NCI-H82 treated with DMSO at 0.1 percent for 48 hours (cell line): ENCODE measurements around the gene TTC3.
A peak's percentile ranks its signal among the peaks of the same experiment; 100 is the strongest.

Experiments used
- DNase-seq: peaks from one replicate; lab custom pipeline; 2025; ENCODE audit not compliant: unreplicated experiment; lab: John Stamatoyannopoulos, UW

TTC3 gene

DNA sequence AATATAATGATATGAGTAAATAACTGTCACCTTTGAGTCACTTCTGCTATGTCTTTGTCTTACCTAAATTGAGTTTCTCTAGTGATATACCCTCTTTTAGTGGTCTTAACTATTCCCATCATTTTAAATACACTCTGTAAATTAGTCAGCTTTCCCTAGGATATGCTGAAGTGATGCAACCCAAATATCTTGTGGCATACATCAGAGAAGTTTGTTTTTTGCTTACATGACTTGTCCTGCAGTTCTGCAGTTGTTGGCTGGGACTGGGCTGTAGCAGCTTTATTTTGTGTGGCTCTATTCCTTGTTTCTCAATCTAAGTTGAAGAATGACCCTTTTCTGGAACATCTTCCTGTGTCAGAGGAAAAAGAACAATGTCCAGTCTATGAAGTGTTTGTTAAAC, 76.4 kb downstream of the TTC3 start:
- DNase-seq = no peak

DNA sequence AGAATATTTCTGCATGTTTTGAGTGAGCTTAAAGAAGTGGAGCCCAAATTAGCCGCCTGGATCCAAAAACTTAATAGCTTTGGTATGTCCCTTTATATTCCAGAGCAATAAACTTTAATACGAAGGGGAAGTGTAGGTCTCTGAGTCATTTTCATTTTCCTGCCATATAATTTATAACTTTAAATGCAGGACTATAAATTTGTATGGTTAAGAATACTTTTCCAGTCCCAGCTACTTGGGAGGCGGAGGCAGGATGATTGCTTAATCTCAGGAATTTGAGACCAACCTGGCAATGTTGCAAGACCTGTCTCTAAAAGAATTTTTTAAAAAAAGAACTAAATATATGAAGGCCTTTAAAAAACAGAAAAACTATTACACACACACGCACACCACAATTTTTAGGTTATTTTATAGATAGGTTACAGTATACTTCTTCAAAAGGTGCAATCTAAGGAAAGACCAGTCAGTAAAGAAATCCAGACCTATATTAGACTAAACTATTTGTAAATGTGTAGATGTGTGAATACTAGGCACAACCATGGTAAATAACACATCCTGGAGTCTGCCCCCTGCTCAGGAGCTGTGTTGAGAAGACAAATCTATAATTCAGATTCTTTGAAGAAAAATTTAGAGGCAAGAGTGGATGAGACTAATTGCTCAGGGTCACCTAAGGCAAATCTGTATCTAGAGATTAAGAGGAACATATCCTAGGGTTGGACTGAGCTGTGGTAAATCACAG, 80.3 kb downstream of the TTC3 start:
- DNase-seq = peak; percentile 79

DNA sequence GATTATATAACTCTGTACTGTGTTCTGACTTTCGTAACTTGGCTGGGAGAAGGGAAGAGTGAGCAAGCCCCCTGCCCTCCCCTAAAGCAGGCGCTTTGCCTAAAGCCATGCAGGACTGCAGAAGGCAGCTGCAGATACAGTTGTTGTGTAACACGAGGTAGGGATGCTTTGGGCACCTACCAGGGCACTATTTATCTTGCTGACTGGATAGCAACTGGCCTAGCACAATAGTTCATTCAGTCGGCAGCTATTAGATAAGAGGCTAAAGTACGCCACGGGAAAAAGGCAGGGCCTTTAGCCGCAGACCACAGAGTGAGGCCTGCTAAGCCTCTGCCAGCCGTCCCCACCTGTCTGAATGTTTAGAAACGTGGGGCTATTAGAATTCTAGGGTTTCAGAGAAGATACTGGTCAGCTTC, 80.9 kb downstream of the TTC3 start:
- DNase-seq = peak; percentile 79

DNA sequence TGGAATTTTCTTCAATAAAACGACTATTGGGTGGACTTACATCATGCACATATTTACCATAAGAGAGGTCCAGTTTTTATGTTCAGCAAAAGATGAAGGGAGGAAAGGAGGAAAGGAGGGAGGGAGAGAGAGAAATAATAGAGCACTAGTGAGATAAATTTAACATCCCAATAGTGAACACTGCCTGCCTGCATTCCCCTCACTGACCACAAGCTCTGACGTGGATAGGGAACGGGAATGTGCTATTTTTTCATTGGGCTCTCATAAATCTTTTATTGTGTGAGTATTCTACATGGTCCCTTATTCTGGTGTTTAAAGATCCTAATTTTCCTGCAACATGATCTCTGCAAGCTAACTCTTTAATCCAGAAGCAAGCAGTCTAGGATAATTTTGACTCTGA, 82.1 kb downstream of the TTC3 start:
- DNase-seq = no peak

DNA sequence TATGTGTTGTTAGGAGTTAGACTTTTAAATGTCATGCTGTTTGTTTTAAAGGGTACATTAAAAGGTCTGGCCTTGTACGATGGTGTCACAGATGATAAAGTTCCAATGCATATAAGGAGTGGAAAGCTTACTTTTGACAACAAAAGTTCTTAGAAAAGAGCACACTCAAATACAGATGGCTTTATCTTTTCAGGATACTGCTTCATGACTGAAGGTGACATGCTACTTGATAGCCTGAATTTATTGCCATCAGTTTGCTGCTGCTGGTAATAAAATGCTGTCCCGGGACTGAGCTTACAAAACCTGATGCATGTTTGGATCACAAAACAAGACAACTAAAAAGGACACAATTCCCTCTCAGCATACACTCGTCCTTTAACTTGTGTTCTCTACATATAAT, 84.9 kb downstream of the TTC3 start:
- no peak for DNase-seq

DNA sequence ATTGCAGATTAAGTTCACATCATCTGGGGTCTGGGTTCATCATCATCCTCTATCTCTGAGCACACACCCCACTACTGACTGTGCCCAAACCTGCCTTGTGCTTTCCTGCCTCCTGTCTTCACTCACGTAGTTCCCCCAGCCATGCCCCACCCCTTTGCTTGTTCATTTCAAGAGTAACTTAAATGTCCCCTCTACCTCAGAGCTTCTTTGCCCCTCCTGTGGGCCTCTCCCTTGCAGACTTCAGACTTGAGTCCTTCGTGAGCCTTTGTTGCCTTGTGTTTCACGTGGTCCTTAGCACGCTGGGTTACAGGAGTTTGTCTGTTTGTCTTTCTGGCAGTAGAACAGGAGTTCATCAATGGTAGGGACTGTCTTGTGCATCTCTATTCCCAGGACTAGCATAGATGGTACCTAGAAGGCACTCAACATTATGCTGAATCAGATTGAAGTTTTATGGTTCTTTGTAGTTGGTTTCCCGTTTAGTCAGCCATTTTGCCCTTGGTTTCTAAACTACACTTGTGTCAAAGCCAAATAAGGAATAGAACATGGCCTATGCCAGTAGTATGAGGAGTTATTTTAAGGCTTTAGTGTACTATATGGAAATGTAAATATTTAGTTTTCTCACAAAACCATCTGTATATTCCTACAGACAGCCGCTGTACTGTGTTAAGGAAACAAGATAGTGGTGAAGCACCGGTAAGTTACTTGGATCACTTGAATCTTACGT, 86.2 kb downstream of the TTC3 start:
- DNase-seq = no peak

DNA sequence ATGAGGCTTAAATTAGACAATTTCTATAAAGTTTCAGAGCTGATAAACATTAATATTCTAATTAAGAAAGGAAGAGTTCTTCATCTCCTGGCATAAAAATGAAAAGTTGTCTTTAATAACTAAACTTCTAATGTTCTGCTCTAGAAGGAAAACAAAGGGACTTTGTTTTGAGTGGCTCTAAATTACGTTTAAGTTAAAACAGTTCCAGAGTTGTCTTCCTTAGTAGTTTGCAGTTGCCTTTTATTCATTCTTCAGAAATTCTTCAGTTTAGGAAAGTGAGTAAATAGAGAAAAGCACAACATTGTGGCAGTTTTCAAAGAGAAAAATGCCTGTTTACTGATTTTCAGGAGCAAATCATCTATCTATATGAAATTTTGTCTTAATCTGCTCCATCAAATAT, 86.9 kb downstream of the TTC3 start:
- DNase-seq = no peak

DNA sequence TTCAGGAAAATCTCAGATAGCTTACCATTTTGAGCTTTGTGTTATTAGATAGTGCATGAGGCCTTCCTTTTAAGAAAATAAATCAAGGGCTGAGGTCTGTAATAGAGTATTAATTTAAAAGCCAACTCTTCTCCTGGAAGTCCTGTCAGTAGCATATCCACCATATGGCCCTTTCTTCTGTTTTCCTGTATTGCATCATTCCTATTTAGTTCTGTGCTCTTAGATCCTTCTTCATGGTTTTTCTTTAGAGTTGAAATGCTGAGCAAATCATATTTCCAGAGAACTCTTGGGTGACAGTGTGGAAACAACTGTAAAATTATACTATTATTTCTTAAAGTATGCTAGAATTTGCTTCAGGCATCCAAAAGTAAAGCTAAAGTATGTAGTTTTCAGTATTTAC, 91.7 kb downstream of the TTC3 start:
- peak; percentile 14 for DNase-seq

DNA sequence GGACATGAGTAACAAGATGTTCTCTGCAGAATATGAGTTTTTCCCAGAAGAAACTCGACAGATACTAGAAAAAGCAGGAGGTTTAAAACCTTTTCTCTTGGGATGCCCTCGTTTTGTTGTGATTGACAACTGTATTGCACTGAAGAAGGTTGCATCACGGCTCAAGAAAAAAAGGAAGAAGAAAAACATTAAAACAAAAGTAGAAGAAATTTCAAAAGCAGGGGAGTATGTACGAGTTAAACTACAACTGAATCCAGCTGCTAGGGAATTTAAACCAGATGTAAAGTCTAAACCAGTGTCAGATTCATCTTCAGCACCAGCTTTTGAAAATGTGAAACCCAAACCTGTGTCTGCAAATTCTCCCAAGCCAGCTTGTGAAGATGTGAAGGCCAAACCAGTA, 92.5 kb downstream of the TTC3 start:
- DNase-seq = no peak

DNA sequence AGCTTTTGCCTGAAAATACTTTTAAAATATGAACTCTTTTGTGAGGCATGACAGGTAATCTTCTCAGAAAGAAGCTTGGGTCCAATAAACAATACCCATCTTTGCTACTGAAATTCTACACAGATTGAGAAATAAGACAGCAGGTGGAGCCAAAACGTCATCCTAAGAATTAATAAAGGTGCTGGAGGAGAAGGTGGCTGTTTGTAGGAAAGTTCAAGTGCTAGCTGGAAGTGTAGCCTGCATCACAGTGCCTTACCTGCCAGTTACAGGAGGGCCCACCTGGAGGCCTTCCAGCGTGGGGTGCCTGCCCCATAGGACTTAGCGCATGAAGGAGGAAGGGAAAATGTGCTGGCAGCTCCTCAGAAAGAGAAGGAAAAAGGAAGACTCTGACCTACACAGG, 93.7 kb downstream of the TTC3 start:
- no peak for DNase-seq

DNA sequence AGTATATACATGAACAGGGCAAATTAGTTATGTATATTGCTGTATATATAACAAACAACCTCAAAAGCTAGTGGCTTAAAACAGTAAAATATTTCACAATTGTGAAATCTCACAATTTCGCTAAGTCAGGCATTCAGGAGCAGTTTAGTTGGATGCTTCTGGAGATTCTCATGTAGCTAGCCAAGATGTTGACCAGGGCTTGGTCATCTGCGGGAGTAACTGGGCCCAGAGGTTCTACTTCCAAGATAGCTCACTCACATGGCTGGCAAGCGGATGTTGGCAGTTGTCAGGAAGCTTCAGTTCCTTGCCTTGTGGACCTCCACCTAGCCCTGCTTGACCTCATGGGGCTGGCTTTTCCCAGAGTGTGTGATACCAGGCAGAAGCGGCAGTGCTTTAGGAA, 95.6 kb downstream of the TTC3 start:
- no peak for DNase-seq

DNA sequence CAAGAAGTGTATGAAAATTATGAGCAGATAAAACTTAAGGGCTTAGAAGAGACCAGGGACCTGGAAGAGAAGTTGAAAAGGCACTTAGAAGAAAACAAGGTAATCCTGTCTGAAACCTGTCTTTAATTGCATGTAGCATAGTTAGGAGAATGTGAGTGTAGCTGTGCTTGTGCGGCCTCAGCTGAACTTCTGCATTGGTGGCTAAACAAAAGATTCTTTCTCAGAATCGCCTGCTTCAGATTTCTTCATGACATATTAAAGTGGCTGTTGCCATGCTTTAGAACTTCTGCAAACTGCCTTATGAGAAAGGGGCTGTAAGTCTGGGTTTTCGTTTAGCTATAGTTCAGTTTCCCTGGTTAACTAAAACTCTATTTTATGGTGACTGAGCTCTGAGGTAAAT, 99.6 kb downstream of the TTC3 start:
- no peak for DNase-seq

DNA sequence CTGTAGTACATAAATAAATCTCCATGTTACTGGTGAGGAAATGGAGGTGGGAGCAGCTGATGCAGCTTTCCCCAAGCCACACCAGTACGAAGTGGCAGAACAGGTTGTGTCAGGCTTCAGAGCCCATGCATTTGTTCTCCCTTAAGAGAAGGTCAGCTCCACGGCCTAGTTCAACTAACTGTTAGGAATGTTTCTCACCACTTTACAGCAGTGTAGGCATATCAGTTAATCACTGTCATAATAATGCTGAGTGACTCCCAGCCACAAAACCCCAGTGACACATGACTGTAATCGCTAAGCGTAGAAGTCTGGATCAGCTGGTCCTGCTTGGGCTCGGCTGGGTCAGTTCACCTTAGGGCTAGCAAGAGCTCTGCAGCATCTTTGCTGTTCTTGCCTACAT, 103.7 kb downstream of the TTC3 start:
- no peak for DNase-seq

DNA sequence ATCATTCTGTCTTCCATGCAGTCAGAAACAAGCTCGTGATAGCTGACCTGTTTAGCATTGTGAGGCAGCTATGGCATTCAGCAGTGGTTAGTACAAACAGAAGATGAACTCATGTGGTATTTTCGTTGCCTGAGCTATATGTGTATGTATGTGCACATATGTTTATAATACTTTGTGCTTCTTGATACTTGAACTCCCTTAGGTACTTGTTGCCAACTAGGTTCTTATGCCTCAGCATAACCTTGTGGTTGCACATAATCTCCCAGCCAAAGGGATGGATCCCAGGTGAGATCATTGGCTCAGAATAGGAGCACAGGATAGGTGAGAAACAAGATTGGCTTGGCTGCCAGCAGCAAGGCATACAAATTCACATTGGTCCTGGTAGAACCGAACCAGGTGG, 108.0 kb downstream of the TTC3 start:
- DNase-seq = no peak

DNA sequence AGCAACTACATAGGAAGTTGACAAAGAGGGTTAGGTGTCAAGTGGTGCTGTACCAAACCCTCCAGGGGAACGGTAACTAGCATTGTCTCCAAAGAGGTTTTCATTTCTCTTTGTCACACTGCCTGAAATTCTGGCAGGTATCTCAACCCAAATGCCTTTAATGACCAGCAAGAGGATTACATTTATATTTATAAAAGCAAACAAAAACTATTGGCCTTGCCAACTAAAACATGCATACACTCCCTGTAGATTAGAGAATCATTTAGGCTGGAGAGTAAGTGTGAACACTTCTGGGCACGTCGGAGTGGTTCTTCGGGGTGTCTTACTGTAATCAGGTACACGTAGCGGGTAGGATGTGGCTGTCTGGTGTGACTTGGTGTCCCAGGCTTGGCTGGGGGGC, 109.2 kb downstream of the TTC3 start:
- DNase-seq = no peak

DNA sequence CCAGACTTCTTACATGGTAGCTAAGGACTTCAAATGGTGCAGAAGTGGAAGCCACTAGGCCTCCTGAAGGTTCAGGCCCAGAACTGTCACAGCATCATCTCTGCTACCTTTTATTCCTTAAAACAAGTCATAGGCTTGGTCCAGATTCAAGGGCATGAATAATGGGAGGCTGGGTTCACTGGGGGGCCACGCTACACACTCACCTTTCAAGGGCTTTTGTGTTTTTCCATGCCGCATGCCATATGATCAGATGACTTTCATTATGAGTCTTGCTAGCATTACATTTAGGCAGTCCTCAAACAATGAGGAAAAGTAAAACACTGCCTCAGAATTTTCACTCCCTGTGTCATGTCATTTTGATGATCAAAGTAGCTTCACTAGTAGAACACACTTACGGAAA, 110.7 kb downstream of the TTC3 start:
- DNase-seq = no peak

DNA sequence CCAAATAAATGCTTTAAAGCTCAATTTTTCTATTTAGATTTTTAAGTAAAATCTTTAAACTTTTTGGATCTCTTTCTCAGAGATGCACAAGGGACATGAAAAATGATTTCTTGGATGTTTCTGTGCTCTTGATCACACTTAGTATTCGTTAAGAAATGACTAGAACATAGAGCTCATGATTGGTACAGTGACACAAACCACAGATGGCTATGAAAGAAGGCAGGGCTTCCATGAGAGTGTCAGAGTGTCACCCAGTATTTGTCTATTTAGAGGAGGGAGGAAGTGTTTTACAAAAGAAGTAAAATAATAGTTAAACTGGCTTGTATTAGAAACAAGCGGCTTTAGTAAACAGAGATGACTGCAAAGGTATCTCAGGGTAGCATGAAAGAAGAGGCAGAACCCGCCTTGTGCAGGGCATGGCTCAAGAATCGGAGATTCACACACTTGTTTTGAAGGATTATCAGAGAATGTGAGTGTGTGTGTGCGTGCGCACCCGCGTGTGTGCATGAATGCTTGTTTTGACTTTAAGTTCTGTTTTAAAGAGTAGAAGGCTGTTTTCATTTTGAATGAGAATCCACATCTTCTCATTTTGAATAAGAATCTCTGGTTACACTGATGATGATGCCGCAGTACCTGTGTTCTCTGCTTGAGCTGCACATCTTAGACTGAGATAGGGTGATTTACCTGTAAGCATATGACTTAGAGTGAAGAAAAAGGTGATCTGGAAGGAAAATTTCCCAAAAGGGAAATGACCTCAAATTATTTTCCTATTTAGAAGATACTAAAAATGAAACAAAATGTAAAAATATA, 111.9 kb downstream of the TTC3 start:
- no peak for DNase-seq

DNA sequence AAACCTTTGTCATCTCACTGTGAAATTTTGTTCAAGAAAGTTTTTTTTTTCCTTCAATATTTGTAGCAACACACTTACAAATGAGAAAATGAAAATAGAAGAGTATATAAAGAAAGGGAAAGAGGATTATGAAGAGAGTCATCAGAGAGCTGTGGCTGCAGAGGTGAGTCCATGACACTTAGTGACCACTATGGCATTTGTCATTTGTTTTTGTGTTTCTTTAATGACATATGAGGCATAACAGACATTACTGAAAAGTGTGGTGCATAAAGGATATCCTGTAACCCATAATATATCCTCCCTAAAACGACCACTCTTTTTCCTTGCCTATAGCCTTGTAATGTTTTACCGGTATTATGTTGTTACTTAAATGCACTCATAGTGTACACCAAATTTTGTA, 113.9 kb downstream of the TTC3 start:
- DNase-seq = no peak

DNA sequence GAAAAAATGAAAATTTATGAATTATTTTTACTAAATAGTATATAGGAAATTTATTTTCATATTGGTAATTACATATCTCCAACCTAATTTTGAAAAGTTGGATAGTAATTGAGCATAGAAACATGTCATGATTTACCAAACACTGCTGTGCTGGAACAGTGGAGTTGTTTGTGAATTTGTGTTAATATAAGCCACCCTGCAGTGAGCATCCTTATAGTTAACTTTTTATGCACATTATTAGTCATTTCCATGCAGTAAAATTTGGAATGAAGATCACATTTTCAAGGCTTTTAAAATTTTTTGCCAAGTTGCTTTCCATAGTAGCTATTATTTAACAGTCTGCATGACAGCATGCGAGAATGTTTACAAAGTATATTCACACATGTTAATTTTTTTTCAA, 115.8 kb downstream of the TTC3 start:
- DNase-seq = no peak

DNA sequence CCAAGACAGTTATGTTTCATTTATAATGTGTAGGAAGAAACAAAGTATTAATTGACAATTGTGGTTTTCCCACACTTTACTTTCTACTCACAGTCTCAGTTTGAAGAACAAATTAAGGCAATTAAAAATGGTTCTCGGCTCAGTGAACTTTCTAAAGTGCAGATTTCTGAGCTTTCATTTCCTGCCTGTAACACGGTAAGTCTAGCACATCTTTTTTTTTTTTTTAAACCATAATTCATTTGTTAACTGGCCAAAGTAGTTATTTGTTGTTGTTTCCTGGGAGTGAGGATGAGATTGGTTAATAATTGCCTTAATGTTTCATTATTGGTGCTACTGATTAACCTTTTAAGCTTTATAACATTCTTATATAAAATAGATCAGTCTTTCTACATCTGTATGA, 119.0 kb downstream of the TTC3 start:
- no peak for DNase-seq

DNA sequence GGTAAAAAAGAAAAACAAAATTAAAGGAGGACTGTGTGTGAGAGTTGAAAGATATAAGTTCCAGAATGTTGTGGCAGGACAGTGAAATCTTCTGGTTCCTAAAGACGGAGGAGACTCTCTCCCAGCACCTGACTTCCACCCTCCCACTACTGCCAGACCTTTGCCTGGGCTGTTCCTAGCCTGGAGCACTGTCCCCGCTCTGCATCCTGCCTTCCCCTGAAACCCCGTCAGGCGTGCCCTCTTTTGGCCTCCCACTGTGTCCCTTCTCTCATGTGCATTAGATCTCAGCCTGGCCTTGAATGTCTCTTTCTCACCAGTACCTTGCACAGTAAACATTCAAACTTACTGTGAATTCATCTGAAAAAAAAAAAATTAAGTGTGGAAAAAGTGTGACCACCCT, 120.0 kb downstream of the TTC3 start:
- DNase-seq = no peak

DNA sequence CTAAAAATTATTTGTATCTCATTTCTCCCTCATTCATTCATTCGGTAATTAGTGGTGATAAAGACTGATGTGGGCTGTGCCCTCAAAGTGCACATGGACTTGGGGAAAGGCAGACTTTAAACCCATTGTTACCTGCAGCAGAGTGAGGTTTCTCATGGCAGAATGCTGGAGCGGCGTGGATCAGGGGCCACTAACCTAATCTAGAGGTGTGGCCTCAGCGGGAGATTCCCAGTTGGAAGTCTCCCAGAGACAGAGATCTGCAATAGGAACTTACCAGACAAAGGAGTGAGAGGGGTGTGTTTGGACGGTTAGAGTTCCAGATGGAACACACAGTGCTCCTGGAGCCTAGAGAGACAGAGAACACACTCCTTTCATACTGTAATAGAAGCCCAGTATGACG, 120.6 kb downstream of the TTC3 start:
- DNase-seq = no peak
